HepG2 (cell line): ENCODE results near the gene COL26A1. TPM values are rescaled to one million over a fixed set of nuclear protein-coding genes. Genes with fewer than 3 reads are reported as not detected.
A peak's percentile ranks its signal among the peaks of the same experiment; 100 is the strongest.

ENCODE experiments used
- ADNP ChIP-seq: sonication (generic); formaldehyde crosslinking; IDR thresholded peaks from 2 replicates; pipeline ENCODE4 v1.4.0; 2020; ENCODE audit warnings: missing genetic modification reagents
- DRAP1 ChIP-seq: IDR thresholded peaks from 2 replicates; pipeline ENCODE4 v1.6.1; 2016; ENCODE audit warnings: missing genetic modification reagents, missing compliant biosample characterization
- GABPB1 ChIP-seq: IDR thresholded peaks from 2 replicates; pipeline ENCODE4 v1.6.1; 2016; ENCODE audit warnings: mild to moderate bottlenecking, missing genetic modification reagents, moderate library complexity, missing compliant biosample characterization
- KAT7 ChIP-seq: IDR thresholded peaks from 2 replicates; pipeline ENCODE4 v1.6.1; 2018; ENCODE audit warnings: borderline replicate concordance, missing compliant biosample characterization
- KDM2A ChIP-seq: sonication (generic); formaldehyde crosslinking; IDR thresholded peaks from 2 replicates; pipeline ENCODE4 v1.4.0; 2020; ENCODE audit warnings: low read depth, missing genetic modification reagents, borderline replicate concordance
- LCORL ChIP-seq, 2 experiments: fragments of 450-650 bp in 1 of 2; sonication (generic) in 1 of 2; formaldehyde crosslinking in 1 of 2; IDR thresholded peaks; 2 replicates each; pipeline versions ENCODE4 v1.5.0 to v1.6.1; 2017 to 2020; ENCODE audit warnings: antibody characterized with exemption in 1 of 2, missing genetic modification reagents in 1 of 2
- MAX ChIP-seq: IDR thresholded peaks from 2 replicates; pipeline ENCODE4 v1.6.1; 2012; ENCODE audit warnings: inconsistent platforms
- MNT ChIP-seq: fragments of 450-650 bp; IDR thresholded peaks from 2 replicates; pipeline ENCODE4 v1.6.1; 2016
- MTA3 ChIP-seq: sonication (generic); formaldehyde crosslinking; IDR thresholded peaks from 2 replicates; pipeline ENCODE4 v1.4.0; 2020; ENCODE audit warnings: missing genetic modification reagents
- POLR2AphosphoS2 ChIP-seq: IDR thresholded peaks from 2 replicates; pipeline ENCODE4 v1.6.1; 2011; ENCODE audit warnings: low read depth, low read length, improper control_type of control experiment
- RFX3 ChIP-seq: IDR thresholded peaks from 2 replicates; pipeline ENCODE4 v1.6.1; 2016; ENCODE audit warnings: missing biosample characterization, missing genetic modification reagents
- RXRA ChIP-seq: sonication (generic); formaldehyde crosslinking; IDR thresholded peaks from 2 replicates; pipeline ENCODE4 v1.5.1; 2020; ENCODE audit warnings: missing genetic modification reagents
- SMC3 ChIP-seq: IDR thresholded peaks from 2 replicates; pipeline ENCODE4 v1.6.1; 2011; ENCODE audit warnings: low read length, improper control_type of control experiment
- ZNF703 ChIP-seq: sonication (generic); formaldehyde crosslinking; IDR thresholded peaks from 2 replicates; pipeline ENCODE4 v1.5.1; 2020; ENCODE audit warnings: missing genetic modification reagents, mild to moderate bottlenecking, moderate library complexity, borderline replicate concordance
- polyA plus RNA-seq, 8 experiments: library from polyadenylated mRNA; depleted of rRNA in 3 of 8; stranded (reverse) in 7 of 8; unstranded in 1 of 8; fragments of >200 nt; fragmentation: Illumina TruSeq in 4 of 8; extraction: Trizol in 4 of 8; gene quantifications; 2 replicates each; pipeline versions ENCODE4 v1.2.1 to v1.2.3, GENCODE V29; 2011 to 2016; ENCODE audit warnings: low read depth in 4 of 8, missing spikeins in 1 of 8, mixed read lengths in 1 of 8; ENCODE audit not compliant: insufficient read depth in 1 of 8
- total RNA-seq, 5 experiments: library from RNA; depleted of rRNA; stranded (reverse); fragments of >200 nt; fragmentation: Illumina TruSeq; extraction: Trizol; gene quantifications; 2 replicates each; pipeline ENCODE4 v1.2.3, GENCODE V29; 2016; ENCODE audit warnings: low read depth in 1 of 5
- TF ChIP-seq, protein P1 (sequence below), 2 experiments: sonication (generic) in 1 of 2; formaldehyde crosslinking in 1 of 2; IDR thresholded peaks; 2 replicates each; pipeline versions ENCODE4 v1.6.1 to v1.9.0; 2014 to 2022; ENCODE audit warnings: antibody characterized with exemption in 1 of 2, borderline replicate concordance in 1 of 2, inconsistent platforms in 1 of 2, low read depth in 1 of 2, missing genetic modification reagents in 1 of 2
- TF ChIP-seq, protein P2 (sequence below): sonication (generic); formaldehyde crosslinking; IDR thresholded peaks from 2 replicates; pipeline ENCODE4 v1.5.0; 2020; ENCODE audit warnings: mild to moderate bottlenecking, missing genetic modification reagents
- TF ChIP-seq, protein P3 (sequence below): sonication (generic); formaldehyde crosslinking; IDR thresholded peaks from 2 replicates; pipeline ENCODE4 v1.8.0; 2023; ENCODE audit warnings: mild to moderate bottlenecking, missing genetic modification reagents

The COL26A1 gene
- total and polyA plus RNA-seq, 2 of the 13 experiments (the other 11 are each of a cell fraction or from before 2014, with no cell fraction given), result 7.8 to 9.2 TPM

- TF ChIP-seq, protein P1, sequence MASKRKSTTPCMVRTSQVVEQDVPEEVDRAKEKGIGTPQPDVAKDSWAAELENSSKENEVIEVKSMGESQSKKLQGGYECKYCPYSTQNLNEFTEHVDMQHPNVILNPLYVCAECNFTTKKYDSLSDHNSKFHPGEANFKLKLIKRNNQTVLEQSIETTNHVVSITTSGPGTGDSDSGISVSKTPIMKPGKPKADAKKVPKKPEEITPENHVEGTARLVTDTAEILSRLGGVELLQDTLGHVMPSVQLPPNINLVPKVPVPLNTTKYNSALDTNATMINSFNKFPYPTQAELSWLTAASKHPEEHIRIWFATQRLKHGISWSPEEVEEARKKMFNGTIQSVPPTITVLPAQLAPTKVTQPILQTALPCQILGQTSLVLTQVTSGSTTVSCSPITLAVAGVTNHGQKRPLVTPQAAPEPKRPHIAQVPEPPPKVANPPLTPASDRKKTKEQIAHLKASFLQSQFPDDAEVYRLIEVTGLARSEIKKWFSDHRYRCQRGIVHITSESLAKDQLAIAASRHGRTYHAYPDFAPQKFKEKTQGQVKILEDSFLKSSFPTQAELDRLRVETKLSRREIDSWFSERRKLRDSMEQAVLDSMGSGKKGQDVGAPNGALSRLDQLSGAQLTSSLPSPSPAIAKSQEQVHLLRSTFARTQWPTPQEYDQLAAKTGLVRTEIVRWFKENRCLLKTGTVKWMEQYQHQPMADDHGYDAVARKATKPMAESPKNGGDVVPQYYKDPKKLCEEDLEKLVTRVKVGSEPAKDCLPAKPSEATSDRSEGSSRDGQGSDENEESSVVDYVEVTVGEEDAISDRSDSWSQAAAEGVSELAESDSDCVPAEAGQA (IDR thresholded peaks at IDR 0.05; ENCODE audit: low read depth), result no peak
- TF ChIP-seq, protein P1 (CRISPR knock-in tag; IDR thresholded peaks at IDR 0.05; ENCODE audit: borderline replicate concordance), result no peak
- TF ChIP-seq, protein P2, sequence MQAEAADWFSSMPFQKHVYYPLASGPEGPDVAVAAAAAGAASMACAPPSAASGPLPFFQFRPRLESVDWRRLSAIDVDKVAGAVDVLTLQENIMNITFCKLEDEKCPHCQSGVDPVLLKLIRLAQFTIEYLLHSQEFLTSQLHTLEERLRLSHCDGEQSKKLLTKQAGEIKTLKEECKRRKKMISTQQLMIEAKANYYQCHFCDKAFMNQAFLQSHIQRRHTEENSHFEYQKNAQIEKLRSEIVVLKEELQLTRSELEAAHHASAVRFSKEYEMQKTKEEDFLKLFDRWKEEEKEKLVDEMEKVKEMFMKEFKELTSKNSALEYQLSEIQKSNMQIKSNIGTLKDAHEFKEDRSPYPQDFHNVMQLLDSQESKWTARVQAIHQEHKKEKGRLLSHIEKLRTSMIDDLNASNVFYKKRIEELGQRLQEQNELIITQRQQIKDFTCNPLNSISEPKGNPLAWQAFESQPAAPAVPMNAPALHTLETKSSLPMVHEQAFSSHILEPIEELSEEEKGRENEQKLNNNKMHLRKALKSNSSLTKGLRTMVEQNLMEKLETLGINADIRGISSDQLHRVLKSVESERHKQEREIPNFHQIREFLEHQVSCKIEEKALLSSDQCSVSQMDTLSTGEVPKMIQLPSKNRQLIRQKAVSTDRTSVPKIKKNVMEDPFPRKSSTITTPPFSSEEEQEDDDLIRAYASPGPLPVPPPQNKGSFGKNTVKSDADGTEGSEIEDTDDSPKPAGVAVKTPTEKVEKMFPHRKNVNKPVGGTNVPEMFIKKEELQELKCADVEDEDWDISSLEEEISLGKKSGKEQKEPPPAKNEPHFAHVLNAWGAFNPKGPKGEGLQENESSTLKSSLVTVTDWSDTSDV (CRISPR knock-in tag), result no peak
- TF ChIP-seq RXRA (CRISPR knock-in tag), result peak; percentile 81
- no peak for TF ChIP-seq ADNP (CRISPR knock-in tag)
- TF ChIP-seq ZNF703 (CRISPR knock-in tag), result no peak
- TF ChIP-seq SMC3, result peak; percentile 49; the same call in 1 of the 2 replicates
- TF ChIP-seq MAX, result peak; percentile 68
- no peak for TF ChIP-seq MNT
- TF ChIP-seq KDM2A (CRISPR knock-in tag), result peak; percentile 78
- no peak for TF ChIP-seq LCORL (IDR thresholded peaks at IDR 0.05)
- peak; percentile 72; the same call in 1 of the 2 replicates for TF ChIP-seq LCORL (CRISPR knock-in tag; IDR thresholded peaks at IDR 0.05)
- no peak for TF ChIP-seq MTA3
- no peak; the same call in 1 of the 2 replicates for TF ChIP-seq KAT7
- no peak for TF ChIP-seq RFX3
- TF ChIP-seq, protein P3, sequence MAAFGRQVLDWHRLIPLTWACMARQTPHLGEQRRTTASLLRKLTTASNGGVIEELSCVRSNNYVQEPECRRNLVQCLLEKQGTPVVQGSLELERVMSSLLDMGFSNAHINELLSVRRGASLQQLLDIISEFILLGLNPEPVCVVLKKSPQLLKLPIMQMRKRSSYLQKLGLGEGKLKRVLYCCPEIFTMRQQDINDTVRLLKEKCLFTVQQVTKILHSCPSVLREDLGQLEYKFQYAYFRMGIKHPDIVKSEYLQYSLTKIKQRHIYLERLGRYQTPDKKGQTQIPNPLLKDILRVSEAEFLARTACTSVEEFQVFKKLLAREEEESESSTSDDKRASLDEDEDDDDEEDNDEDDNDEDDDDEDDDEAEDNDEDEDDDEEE (CRISPR knock-in tag), result 0 out of 2 replicates have a peak, but pooled peaks have one; percentile 57
- no peak for TF ChIP-seq POLR2AphosphoS2
- TF ChIP-seq GABPB1, result peak; percentile 60; the same call in 1 of the 2 replicates
- TF ChIP-seq DRAP1, result no peak
Measured at GRCh38 chr7:101363734-101364374, 1.2 kb downstream of the COL26A1 start (continued).
